Measurements from ENCODE around the gene DCST1.

The DCST1 gene

GRCh38 chr1:155034318-155035208 lies 939 bp downstream of the DCST1 start:
- H3K4ac ChIP-seq (ENCODE audit: low read depth, low read length) = no peak overlapping the region
- no peak overlapping the region for H4K91ac ChIP-seq (ENCODE audit: low read depth, low read length)
- DNase-seq = no peak
- no peaks in the 10 kb centered on the region for H3K27me3 ChIP-seq (ENCODE audit: insufficient read depth, low read length)
- no peak overlapping the region for H2AFZ ChIP-seq (ENCODE audit: insufficient read depth, low read length, poor library complexity)
- H2BK5ac ChIP-seq (ENCODE audit: low read depth, low read length, poor library complexity) = no peak overlapping the region
- no peak overlapping the region for H3K4me2 ChIP-seq (ENCODE audit: low read length)
- no peak overlapping the region for H3K23ac ChIP-seq (ENCODE audit: low read length)
- no peak overlapping the region for H3K9ac ChIP-seq (ENCODE audit: low read length)
- no peaks in the 10 kb centered on the region for H3K79me2 ChIP-seq (ENCODE audit: control insufficient read depth, insufficient read depth, low read length, poor library complexity)
- no peak overlapping the region for H3K14ac ChIP-seq (ENCODE audit: low read length)
- no peaks in the 10 kb centered on the region for H3K79me1 ChIP-seq (ENCODE audit: low read length)
- H3K9me3 ChIP-seq (ENCODE audit: insufficient read depth, low read depth, low read length) = no peaks in the 10 kb centered on the region
- peaks cover 9% of the 10 kb centered on the region in 2 experiments for H3K4me1 ChIP-seq (ENCODE audit: control insufficient read depth in 1 of 2, insufficient read depth in 2 of 2, low read length in 2 of 2)
- no peak overlapping the region for H2BK120ac ChIP-seq (ENCODE audit: insufficient read depth, low read length, poor library complexity)
- no peak overlapping the region for H3K4me3 ChIP-seq (ENCODE audit: low read depth, low read length)
- H3K27ac ChIP-seq (ENCODE audit: low read depth, low read length) = no peak overlapping the region
- no CpG with 5 or more reads among the region's 20 CpGs for WGBS (ENCODE audit: extremely low coverage, insufficient coverage, insufficient read length)
- no peak overlapping the region for H2BK12ac ChIP-seq (ENCODE audit: low read length)
- no peak overlapping the region for H4K12ac ChIP-seq (ENCODE audit: low read depth, low read length)
- no peaks in the 10 kb centered on the region for H3K36me3 ChIP-seq (ENCODE audit: control insufficient read depth in 1 of 2, insufficient read depth in 2 of 2, low read length in 2 of 2)
- no peak overlapping the region for H4K8ac ChIP-seq (ENCODE audit: low read depth, low read length)
- H2AK5ac ChIP-seq (ENCODE audit: low read length) = no peak overlapping the region
- H3K18ac ChIP-seq (ENCODE audit: low read length) = no peak overlapping the region

DNA sequence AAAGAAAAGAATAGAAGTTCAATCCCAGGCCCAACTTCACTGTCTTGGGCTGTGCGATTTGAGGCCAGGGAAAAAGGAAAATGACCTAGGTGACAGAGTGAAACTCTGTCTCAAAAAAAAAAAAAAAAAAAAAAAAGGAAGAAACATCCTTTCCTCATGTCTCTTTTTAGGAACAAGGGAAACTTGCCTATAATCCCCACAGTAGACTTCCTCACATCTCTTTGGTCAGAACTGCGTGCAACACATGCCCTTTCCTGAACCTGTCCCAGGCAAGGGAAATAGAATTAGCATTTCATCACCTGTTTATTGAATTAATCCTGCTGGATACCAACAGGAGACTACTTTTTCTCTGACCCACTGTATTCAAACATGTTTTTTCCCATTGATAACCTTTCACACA lies 2.3 kb downstream of the DCST1 start:
- WGBS (ENCODE audit: extremely low coverage, insufficient coverage, insufficient read length) = no CpG with 5 or more reads among the region's 2 CpGs
- no peak for DNase-seq
- no peaks in the 10 kb centered on the region for H3K36me3 ChIP-seq (ENCODE audit: control insufficient read depth in 1 of 2, insufficient read depth in 2 of 2, low read length in 2 of 2)
- H3K27me3 ChIP-seq (ENCODE audit: insufficient read depth, low read length) = no peaks in the 10 kb centered on the region
- no peak overlapping the region for H3K4me2 ChIP-seq (ENCODE audit: low read length)
- no peak overlapping the region for H3K18ac ChIP-seq (ENCODE audit: low read length)
- peaks cover 9% of the 10 kb centered on the region in 2 experiments for H3K4me1 ChIP-seq (ENCODE audit: control insufficient read depth in 1 of 2, insufficient read depth in 2 of 2, low read length in 2 of 2)
- no peak overlapping the region for H2BK5ac ChIP-seq (ENCODE audit: low read depth, low read length, poor library complexity)
- no peak overlapping the region for H3K4me3 ChIP-seq (ENCODE audit: low read depth, low read length)
- H2BK12ac ChIP-seq (ENCODE audit: low read length) = no peak overlapping the region
- H2AK5ac ChIP-seq (ENCODE audit: low read length) = no peak overlapping the region
- no peak overlapping the region for H3K4ac ChIP-seq (ENCODE audit: low read depth, low read length)
- H2AFZ ChIP-seq (ENCODE audit: insufficient read depth, low read length, poor library complexity) = no peak overlapping the region
- no peak overlapping the region for H4K91ac ChIP-seq (ENCODE audit: low read depth, low read length)
- no peak overlapping the region for H3K27ac ChIP-seq (ENCODE audit: low read depth, low read length)
- no peaks in the 10 kb centered on the region for H3K79me2 ChIP-seq (ENCODE audit: control insufficient read depth, insufficient read depth, low read length, poor library complexity)
- H3K14ac ChIP-seq (ENCODE audit: low read length) = no peak overlapping the region
- H3K9me3 ChIP-seq (ENCODE audit: insufficient read depth, low read depth, low read length) = no peaks in the 10 kb centered on the region
- H4K8ac ChIP-seq (ENCODE audit: low read depth, low read length) = no peak overlapping the region
- no peak overlapping the region for H3K23ac ChIP-seq (ENCODE audit: low read length)
- no peak overlapping the region for H3K9ac ChIP-seq (ENCODE audit: low read length)
- no peaks in the 10 kb centered on the region for H3K79me1 ChIP-seq (ENCODE audit: low read length)
- H4K12ac ChIP-seq (ENCODE audit: low read depth, low read length) = no peak overlapping the region
- H2BK120ac ChIP-seq (ENCODE audit: insufficient read depth, low read length, poor library complexity) = no peak overlapping the region

GRCh38 chr1:155037043-155037442 lies 3.4 kb downstream of the DCST1 start:
- Histone ChIP-seq H3K9me3 (ENCODE audit: insufficient read depth, low read depth, low read length) (no peaks in the 10 kb centered on the region), H4K91ac (ENCODE audit: low read depth, low read length) (no peak overlapping the region), H3K79me1 (ENCODE audit: low read length) (no peaks in the 10 kb centered on the region), H4K8ac (ENCODE audit: low read depth, low read length) (no peak overlapping the region), H3K18ac (ENCODE audit: low read length) (no peak overlapping the region), H3K27me3 (ENCODE audit: insufficient read depth, low read length) (no peaks in the 10 kb centered on the region), H3K27ac (ENCODE audit: low read depth, low read length) (no peak overlapping the region), H3K4me1 (ENCODE audit: control insufficient read depth in 1 of 2, insufficient read depth in 2 of 2, low read length in 2 of 2) (peaks cover 9% of the 10 kb centered on the region in 2 experiments), H3K9ac (ENCODE audit: low read length) (no peak overlapping the region), H2AK5ac (ENCODE audit: low read length) (no peak overlapping the region), H3K4ac (ENCODE audit: low read depth, low read length) (no peak overlapping the region), H2AFZ (ENCODE audit: insufficient read depth, low read length, poor library complexity) (no peak overlapping the region), H3K14ac (ENCODE audit: low read length) (no peak overlapping the region), H3K23ac (ENCODE audit: low read length) (no peak overlapping the region), H3K79me2 (ENCODE audit: control insufficient read depth, insufficient read depth, low read length, poor library complexity) (no peaks in the 10 kb centered on the region), H3K4me3 (ENCODE audit: low read depth, low read length) (no peak overlapping the region), H3K4me2 (ENCODE audit: low read length) (no peak overlapping the region), H2BK5ac (ENCODE audit: low read depth, low read length, poor library complexity) (no peak overlapping the region), H3K36me3 (ENCODE audit: control insufficient read depth in 1 of 2, insufficient read depth in 2 of 2, low read length in 2 of 2) (no peaks in the 10 kb centered on the region), H2BK12ac (ENCODE audit: low read length) (no peak overlapping the region), H4K12ac (ENCODE audit: low read depth, low read length) (no peak overlapping the region), H2BK120ac (ENCODE audit: insufficient read depth, low read length, poor library complexity) (no peak overlapping the region)
- DNase-seq = no peak
- WGBS (ENCODE audit: extremely low coverage, insufficient coverage, insufficient read length) = no CpG with 5 or more reads among the region's 3 CpGs

- Histone ChIP-seq H3K4me3 (ENCODE audit: low read depth, low read length) (no peak overlapping the region), H2BK5ac (ENCODE audit: low read depth, low read length, poor library complexity) (no peak overlapping the region), H3K23ac (ENCODE audit: low read length) (no peak overlapping the region), H3K27me3 (ENCODE audit: insufficient read depth, low read length) (no peaks in the 10 kb centered on the region), H3K4ac (ENCODE audit: low read depth, low read length) (no peak overlapping the region), H3K14ac (ENCODE audit: low read length) (no peak overlapping the region), H3K79me1 (ENCODE audit: low read length) (no peaks in the 10 kb centered on the region), H4K12ac (ENCODE audit: low read depth, low read length) (no peak overlapping the region), H3K4me2 (ENCODE audit: low read length) (no peak overlapping the region), H3K4me1 (ENCODE audit: control insufficient read depth in 1 of 2, insufficient read depth in 2 of 2, low read length in 2 of 2) (peaks cover 9% of the 10 kb centered on the region in 2 experiments), H3K36me3 (ENCODE audit: control insufficient read depth in 1 of 2, insufficient read depth in 2 of 2, low read length in 2 of 2) (no peaks in the 10 kb centered on the region), H3K18ac (ENCODE audit: low read length) (no peak overlapping the region), H4K8ac (ENCODE audit: low read depth, low read length) (no peak overlapping the region), H3K79me2 (ENCODE audit: control insufficient read depth, insufficient read depth, low read length, poor library complexity) (no peaks in the 10 kb centered on the region), H3K27ac (ENCODE audit: low read depth, low read length) (no peak overlapping the region), H4K91ac (ENCODE audit: low read depth, low read length) (no peak overlapping the region), H2AFZ (ENCODE audit: insufficient read depth, low read length, poor library complexity) (no peak overlapping the region), H2BK120ac (ENCODE audit: insufficient read depth, low read length, poor library complexity) (no peak overlapping the region), H3K9me3 (ENCODE audit: insufficient read depth, low read depth, low read length) (no peaks in the 10 kb centered on the region), H3K9ac (ENCODE audit: low read length) (no peak overlapping the region), H2AK5ac (ENCODE audit: low read length) (no peak overlapping the region), H2BK12ac (ENCODE audit: low read length) (no peak overlapping the region)
- no peak for DNase-seq
- no CpG with 5 or more reads among the region's 6 CpGs for WGBS (ENCODE audit: extremely low coverage, insufficient coverage, insufficient read length)
These were observed 4.3 kb downstream of the DCST1 start for GRCh38 chr1:155037851-155038441.
